Measurements from ENCODE around the gene TIGD2.

Gene TIGD2

DNA sequence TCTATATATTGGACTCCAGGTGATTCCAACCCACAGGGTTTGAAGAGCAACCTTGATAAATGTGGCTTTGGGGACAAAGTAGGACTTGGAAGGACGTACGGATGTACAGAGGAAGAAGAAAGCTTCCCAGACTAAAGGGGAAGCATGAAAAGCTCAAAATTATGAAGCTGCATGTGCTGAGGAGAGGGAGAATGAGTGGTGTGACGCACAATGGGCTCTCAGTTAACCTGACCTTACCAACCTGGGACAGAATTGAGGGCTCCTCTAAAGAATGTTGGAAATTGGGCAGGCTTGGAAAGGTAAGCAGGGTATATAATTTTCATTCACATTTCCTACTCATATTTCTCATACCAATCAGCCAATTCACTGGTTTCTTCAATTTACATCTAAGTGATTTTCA is 10.5 kb upstream of the TIGD2 start:
- no peaks in the 10 kb centered on the region for H3K36me3 ChIP-seq (ENCODE audit: control insufficient read depth in 2 of 2, insufficient read depth in 2 of 2, low read length in 2 of 2)
- no peak overlapping the region for H3K27ac ChIP-seq (ENCODE audit: low read length)
- H3K9me3 ChIP-seq (ENCODE audit: control insufficient read depth in 2 of 2, low read length in 2 of 2), result no peaks in the 10 kb centered on the region
- no peak overlapping the region for H3K4me3 ChIP-seq (ENCODE audit: low read length in 2 of 2)
- no peaks in the 10 kb centered on the region for H3K4me1 ChIP-seq (ENCODE audit: control insufficient read depth, insufficient read depth, low read length)
- H3K27me3 ChIP-seq (ENCODE audit: control insufficient read depth in 1 of 2, insufficient read depth in 2 of 2, low read length in 2 of 2), result peaks cover 0 to 3% of the 10 kb centered on the region in 2 donors
- H3K9ac ChIP-seq (ENCODE audit: low read length in 2 of 2), result no peak overlapping the region

DNA sequence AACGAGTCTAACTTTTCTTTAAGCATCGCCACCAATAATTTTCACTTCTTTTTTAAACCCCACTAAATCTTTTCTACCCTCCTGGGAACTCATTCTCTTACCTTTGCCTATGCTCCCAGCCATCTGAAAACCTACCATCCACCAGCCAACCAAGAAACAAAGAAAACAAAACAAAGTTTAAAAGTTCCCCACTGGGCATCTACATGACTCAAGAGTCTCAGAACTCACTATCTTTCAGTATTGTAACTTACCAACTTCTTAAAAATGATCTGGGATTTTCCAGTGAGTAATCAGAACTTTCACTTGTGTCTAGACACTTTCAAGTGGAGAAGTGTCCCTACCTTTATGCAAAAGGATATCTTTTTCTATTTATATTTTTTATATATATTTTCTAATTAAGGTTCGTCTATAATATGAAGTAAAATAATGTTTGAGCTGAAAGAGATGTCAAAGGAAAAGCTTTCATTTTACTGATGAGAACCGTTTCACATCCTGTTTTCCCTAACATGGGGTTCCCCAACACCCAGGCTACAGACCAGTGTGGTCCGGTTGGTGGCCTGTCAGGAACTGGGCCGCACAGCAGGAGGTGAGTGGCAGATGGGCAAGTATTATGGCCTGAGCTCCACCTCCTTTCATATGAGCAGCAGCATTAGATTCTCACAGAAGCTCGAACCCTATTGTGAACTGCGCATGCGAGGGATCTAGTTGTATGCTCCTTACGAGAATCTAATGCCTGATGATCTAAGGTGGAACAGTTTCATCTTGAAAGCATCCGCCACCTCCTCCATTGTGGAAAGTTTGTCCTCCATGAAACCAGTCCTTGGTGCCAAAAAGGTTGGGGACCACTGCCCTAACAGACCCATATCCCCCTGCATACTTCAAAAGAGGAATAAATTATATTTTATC is 9.8 kb upstream of the TIGD2 start:
- Histone ChIP-seq H3K4me1 (ENCODE audit: control insufficient read depth, insufficient read depth, low read length) (no peaks in the 10 kb centered on the region), H3K9me3 (ENCODE audit: control insufficient read depth in 2 of 2, low read length in 2 of 2) (no peaks in the 10 kb centered on the region)

DNA sequence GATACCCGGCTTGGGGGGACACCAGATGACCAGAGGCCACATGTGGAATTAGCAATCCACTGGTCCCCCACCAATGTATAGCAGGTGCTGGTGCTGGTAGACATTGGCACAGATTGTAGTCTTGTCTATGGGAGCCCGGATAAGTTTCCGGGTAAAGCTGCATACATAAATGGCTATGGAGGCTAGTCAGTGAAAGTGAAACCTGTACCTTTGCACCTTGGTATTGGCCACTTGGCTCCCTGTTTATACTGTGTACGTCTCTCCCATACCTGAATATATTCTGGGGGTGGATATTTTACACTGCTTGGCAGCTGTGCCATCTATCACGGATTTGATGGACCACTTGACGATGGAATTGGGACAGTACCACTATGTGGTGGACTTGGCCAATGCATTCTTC is 5.6 kb upstream of the TIGD2 start:
- Histone ChIP-seq H3K9ac (ENCODE audit: low read length in 2 of 2) (no peak overlapping the region), H3K36me3 (ENCODE audit: control insufficient read depth in 2 of 2, insufficient read depth in 2 of 2, low read length in 2 of 2) (no peaks in the 10 kb centered on the region), H3K9me3 (ENCODE audit: control insufficient read depth in 2 of 2, low read length in 2 of 2) (no peaks in the 10 kb centered on the region), H3K4me1 (ENCODE audit: control insufficient read depth, insufficient read depth, low read length) (peaks cover 3% of the 10 kb centered on the region), H3K4me3 (ENCODE audit: low read length in 2 of 2) (no peak overlapping the region), H3K27me3 (ENCODE audit: control insufficient read depth in 1 of 2, insufficient read depth in 2 of 2, low read length in 2 of 2) (peaks cover 2 to 3% of the 10 kb centered on the region in 2 donors), H3K27ac (ENCODE audit: low read length) (no peak overlapping the region)

More for the DNA sequence above, 9.8 kb upstream of the TIGD2 start:
- no peak overlapping the region for H3K27ac ChIP-seq (ENCODE audit: low read length)
- no peaks in the 10 kb centered on the region for H3K36me3 ChIP-seq (ENCODE audit: control insufficient read depth in 2 of 2, insufficient read depth in 2 of 2, low read length in 2 of 2)
- H3K4me3 ChIP-seq (ENCODE audit: low read length in 2 of 2), result no peak overlapping the region
- peaks cover 0 to 3% of the 10 kb centered on the region in 2 donors for H3K27me3 ChIP-seq (ENCODE audit: control insufficient read depth in 1 of 2, insufficient read depth in 2 of 2, low read length in 2 of 2)
- H3K9ac ChIP-seq (ENCODE audit: low read length in 2 of 2), result no peak overlapping the region

DNA sequence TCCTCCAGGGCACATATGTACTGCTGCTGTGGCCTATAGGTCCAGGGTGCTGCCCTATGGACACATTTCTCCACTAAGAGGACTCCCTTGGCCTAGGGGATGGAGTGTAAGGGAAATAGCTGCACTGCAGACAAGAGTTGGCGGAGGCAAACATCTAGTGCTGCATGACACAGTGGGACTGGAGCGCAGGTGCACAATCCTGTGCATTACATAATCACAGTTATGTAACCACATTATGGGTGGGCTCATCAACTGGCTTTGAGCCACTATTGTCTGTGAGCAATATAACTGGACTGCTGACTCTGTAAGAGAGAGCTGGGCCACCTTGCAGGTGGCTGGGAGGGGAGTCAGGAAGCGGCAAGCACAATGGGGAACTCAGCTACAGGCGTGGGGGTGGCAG is 3.2 kb upstream of the TIGD2 start:
- Histone ChIP-seq H3K4me3 (ENCODE audit: low read length in 2 of 2) (no peak overlapping the region), H3K9ac (ENCODE audit: low read length in 2 of 2) (no peak overlapping the region)

DNA sequence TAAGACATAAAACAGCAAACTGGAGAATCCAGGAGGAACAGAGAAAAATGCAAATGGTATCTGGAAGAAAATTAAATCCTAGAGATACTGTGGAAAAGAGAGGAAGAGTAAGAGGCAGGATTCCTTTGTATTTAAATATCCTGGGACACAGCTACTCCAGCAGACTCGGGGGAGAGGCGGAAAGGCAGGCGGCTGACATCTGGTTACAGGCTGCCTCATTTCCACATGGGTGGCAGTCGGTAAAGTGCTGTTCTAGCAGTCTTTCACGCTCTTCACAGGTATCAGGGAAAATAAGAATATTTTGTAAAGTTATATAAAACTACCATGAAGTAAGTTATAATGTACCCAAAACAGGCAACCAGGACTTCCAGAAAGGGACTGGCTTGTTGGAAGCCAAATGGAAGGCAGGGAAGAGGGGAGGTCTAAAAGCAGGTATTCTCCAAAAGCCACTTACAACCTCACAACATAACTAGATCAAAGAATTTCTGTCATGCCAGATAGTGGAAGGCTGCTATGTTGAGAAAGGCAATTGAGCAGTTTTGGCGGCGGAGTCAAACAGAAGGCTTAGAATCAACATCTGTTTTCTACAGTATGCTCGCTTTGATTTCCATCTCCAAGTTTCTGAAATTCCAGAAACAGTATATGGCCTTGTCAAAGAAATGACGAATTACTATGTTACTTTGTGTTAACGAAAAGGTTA is 1.3 kb upstream of the TIGD2 start:
- Histone ChIP-seq H3K27me3 (ENCODE audit: control insufficient read depth in 1 of 2, insufficient read depth in 2 of 2, low read length in 2 of 2) (peaks cover 0 to 2% of the 10 kb centered on the region in 2 donors), H3K27ac (ENCODE audit: low read length) (no peak overlapping the region), H3K36me3 (ENCODE audit: control insufficient read depth in 2 of 2, insufficient read depth in 2 of 2, low read length in 2 of 2) (no peaks in the 10 kb centered on the region), H3K9me3 (ENCODE audit: control insufficient read depth in 2 of 2, low read length in 2 of 2) (no peaks in the 10 kb centered on the region), H3K4me1 (ENCODE audit: control insufficient read depth, insufficient read depth, low read length) (peaks cover 11% of the 10 kb centered on the region), H3K9ac (ENCODE audit: low read length in 2 of 2) (no peak overlapping the region), H3K4me3 (ENCODE audit: low read length in 2 of 2) (peak overlapping the region; percentile 67 to 85)

More for the DNA sequence above, 3.2 kb upstream of the TIGD2 start:
- Histone ChIP-seq H3K9me3 (ENCODE audit: control insufficient read depth in 2 of 2, low read length in 2 of 2) (no peaks in the 10 kb centered on the region), H3K27ac (ENCODE audit: low read length) (no peak overlapping the region), H3K4me1 (ENCODE audit: control insufficient read depth, insufficient read depth, low read length) (peaks cover 11% of the 10 kb centered on the region), H3K36me3 (ENCODE audit: control insufficient read depth in 2 of 2, insufficient read depth in 2 of 2, low read length in 2 of 2) (no peaks in the 10 kb centered on the region), H3K27me3 (ENCODE audit: control insufficient read depth in 1 of 2, insufficient read depth in 2 of 2, low read length in 2 of 2) (peaks cover 2 to 3% of the 10 kb centered on the region in 2 donors)

DNA sequence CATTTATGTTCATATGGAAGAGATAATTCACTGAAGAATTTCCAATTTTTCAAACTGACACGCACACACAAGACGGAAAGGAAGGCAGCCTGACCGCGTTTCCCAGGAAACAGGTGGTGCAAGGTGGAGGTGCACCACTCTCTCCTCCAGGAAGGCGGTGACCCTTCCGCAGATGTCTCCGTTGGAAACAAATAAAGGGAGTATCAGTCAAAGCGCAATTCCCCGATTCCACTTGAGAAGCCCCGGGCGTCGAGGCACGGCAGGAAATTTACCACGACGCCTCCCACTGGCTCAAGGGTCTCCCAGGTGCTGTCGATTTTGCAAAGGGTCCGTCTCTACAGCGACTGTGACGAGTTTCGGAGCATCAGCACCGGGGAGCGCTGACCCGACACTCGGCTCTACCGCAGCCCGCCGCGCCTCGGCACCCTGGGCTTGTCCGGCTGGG is 770 bp upstream of the TIGD2 start:
- H3K9ac ChIP-seq (ENCODE audit: low read length in 2 of 2), result peak overlapping the region; percentile 36 to 43

DNA sequence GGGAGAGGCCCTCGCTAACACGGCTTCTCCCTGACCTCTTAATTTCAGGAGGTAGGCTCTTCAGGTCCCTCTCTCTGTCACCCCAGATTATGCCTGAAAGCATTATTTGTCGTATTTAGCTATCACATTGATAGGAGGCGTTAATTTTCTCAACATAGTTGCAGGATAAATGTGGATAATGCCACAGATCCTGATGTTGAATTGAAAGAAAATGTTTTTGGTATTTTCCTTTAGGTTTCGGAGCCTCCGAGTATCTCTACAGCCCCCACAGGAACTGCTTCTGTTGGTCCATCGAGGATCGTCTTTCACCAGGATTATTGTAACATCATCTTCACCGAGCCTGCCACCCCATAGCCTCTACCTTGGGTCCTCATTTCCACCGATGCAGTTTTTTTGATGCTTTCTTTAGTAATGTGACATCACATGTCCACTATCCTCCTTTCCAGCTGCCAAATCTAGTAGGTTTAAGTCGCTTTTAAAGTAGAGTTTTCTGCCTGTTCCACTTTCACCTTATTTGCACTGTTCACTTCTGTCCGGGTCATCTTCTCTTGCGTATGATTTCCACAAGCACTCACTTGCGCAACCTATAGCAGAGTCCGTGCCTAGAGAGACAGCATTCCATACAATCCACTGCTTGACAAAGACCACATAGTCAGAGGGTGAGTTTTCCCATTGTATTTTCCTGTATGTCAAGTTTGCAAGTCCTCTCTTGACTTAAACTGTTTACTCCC is 665 bp downstream of the TIGD2 start:
- Histone ChIP-seq H3K4me3 (ENCODE audit: low read length in 2 of 2) (peak overlapping the region; percentile 84 to 85), H3K27me3 (ENCODE audit: control insufficient read depth in 1 of 2, insufficient read depth in 2 of 2, low read length in 2 of 2) (peaks cover 0 to 2% of the 10 kb centered on the region in 2 donors), H3K4me1 (ENCODE audit: control insufficient read depth, insufficient read depth, low read length) (peaks cover 11% of the 10 kb centered on the region), H3K9me3 (ENCODE audit: control insufficient read depth in 2 of 2, low read length in 2 of 2) (no peaks in the 10 kb centered on the region), H3K9ac (ENCODE audit: low read length in 2 of 2) (peak overlapping the region; percentile 66 to 76), H3K36me3 (ENCODE audit: control insufficient read depth in 2 of 2, insufficient read depth in 2 of 2, low read length in 2 of 2) (no peaks in the 10 kb centered on the region), H3K27ac (ENCODE audit: low read length) (peak overlapping the region; percentile 3)

More for the DNA sequence above, 770 bp upstream of the TIGD2 start:
- Histone ChIP-seq H3K27me3 (ENCODE audit: control insufficient read depth in 1 of 2, insufficient read depth in 2 of 2, low read length in 2 of 2) (peaks cover 0 to 2% of the 10 kb centered on the region in 2 donors), H3K36me3 (ENCODE audit: control insufficient read depth in 2 of 2, insufficient read depth in 2 of 2, low read length in 2 of 2) (no peaks in the 10 kb centered on the region), H3K4me3 (ENCODE audit: low read length in 2 of 2) (peak overlapping the region; percentile 67 to 85), H3K9me3 (ENCODE audit: control insufficient read depth in 2 of 2, low read length in 2 of 2) (no peaks in the 10 kb centered on the region), H3K27ac (ENCODE audit: low read length) (no peak overlapping the region), H3K4me1 (ENCODE audit: control insufficient read depth, insufficient read depth, low read length) (peaks cover 11% of the 10 kb centered on the region)

DNA sequence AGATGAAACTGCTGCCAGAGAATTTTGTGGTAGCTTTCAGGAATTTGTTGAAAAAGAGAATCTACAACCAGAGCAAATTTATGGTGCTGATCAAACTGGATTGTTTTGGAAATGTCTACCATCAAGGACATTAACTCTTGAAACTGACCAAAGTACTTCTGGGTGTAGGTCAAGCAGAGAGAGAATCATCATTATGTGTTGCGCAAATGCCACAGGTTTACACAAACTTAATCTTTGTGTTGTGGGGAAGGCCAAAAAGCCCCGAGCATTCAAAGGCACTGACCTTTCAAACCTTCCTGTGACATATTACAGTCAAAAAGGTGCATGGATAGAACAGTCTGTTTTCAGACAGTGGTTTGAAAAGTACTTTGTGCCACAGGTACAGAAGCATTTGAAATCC is 2.1 kb downstream of the TIGD2 start:
- H3K9me3 ChIP-seq (ENCODE audit: control insufficient read depth in 2 of 2, low read length in 2 of 2), result no peaks in the 10 kb centered on the region
- no peak overlapping the region for H3K4me3 ChIP-seq (ENCODE audit: low read length in 2 of 2)
- H3K27ac ChIP-seq (ENCODE audit: low read length), result no peak overlapping the region
- peaks cover 11% of the 10 kb centered on the region for H3K4me1 ChIP-seq (ENCODE audit: control insufficient read depth, insufficient read depth, low read length)
- H3K27me3 ChIP-seq (ENCODE audit: control insufficient read depth in 1 of 2, insufficient read depth in 2 of 2, low read length in 2 of 2), result peaks cover 0 to 2% of the 10 kb centered on the region in 2 donors
- no peak overlapping the region for H3K9ac ChIP-seq (ENCODE audit: low read length in 2 of 2)
- H3K36me3 ChIP-seq (ENCODE audit: control insufficient read depth in 2 of 2, insufficient read depth in 2 of 2, low read length in 2 of 2), result no peaks in the 10 kb centered on the region

DNA sequence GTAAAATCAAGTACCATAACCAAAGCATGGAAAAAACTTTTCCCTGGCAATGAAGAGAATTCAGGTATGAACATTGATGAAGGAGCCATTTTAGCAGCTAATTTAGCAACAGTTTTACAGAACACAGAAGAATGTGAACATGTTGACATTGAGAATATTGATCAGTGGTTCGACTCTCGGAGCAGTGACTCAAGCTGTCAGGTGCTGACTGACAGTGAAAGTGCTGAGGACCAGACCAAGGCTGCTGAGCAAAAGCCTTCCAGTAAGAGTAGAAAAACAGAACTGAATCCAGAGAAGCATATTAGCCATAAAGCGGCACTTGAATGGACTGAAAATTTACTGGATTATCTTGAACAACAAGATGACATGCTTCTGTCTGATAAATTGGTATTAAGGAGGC is 2.8 kb downstream of the TIGD2 start:
- no peak overlapping the region for H3K4me3 ChIP-seq (ENCODE audit: low read length in 2 of 2)

DNA sequence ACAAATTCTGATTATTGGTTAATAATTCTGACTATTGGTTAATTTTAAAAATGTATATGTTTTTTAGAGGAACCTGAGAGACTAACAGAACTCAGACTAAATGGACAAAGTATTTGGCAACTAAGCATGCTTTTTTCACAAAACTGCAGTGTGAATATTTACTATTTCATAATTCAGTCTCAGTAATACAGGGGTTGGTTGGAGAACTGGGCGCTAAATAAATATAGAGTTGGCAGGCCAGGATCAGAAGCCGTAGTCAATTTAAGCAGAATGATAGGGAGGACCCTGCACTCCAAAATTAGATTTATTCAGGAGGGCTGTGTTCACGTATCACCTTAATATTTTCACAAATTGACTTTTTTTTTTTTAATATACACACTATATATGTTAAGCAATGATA is 5.8 kb downstream of the TIGD2 start:
- no peaks in the 10 kb centered on the region for H3K27me3 ChIP-seq (ENCODE audit: control insufficient read depth in 1 of 2, insufficient read depth in 2 of 2, low read length in 2 of 2)
- no peak overlapping the region for H3K27ac ChIP-seq (ENCODE audit: low read length)

More for the DNA sequence above, 2.8 kb downstream of the TIGD2 start:
- Histone ChIP-seq H3K4me1 (ENCODE audit: control insufficient read depth, insufficient read depth, low read length) (peaks cover 11% of the 10 kb centered on the region), H3K27ac (ENCODE audit: low read length) (no peak overlapping the region), H3K27me3 (ENCODE audit: control insufficient read depth in 1 of 2, insufficient read depth in 2 of 2, low read length in 2 of 2) (peaks cover 0 to under 1% of the 10 kb centered on the region in 2 donors), H3K36me3 (ENCODE audit: control insufficient read depth in 2 of 2, insufficient read depth in 2 of 2, low read length in 2 of 2) (no peaks in the 10 kb centered on the region), H3K9ac (ENCODE audit: low read length in 2 of 2) (no peak overlapping the region), H3K9me3 (ENCODE audit: control insufficient read depth in 2 of 2, low read length in 2 of 2) (no peaks in the 10 kb centered on the region)

More for the DNA sequence above, 5.8 kb downstream of the TIGD2 start:
- no peak overlapping the region for H3K9ac ChIP-seq (ENCODE audit: low read length in 2 of 2)
- H3K36me3 ChIP-seq (ENCODE audit: control insufficient read depth in 2 of 2, insufficient read depth in 2 of 2, low read length in 2 of 2), result no peaks in the 10 kb centered on the region
- no peaks in the 10 kb centered on the region for H3K9me3 ChIP-seq (ENCODE audit: control insufficient read depth in 2 of 2, low read length in 2 of 2)
- no peak overlapping the region for H3K4me3 ChIP-seq (ENCODE audit: low read length in 2 of 2)
- H3K4me1 ChIP-seq (ENCODE audit: control insufficient read depth, insufficient read depth, low read length), result peaks cover 2% of the 10 kb centered on the region
